OCI-LY7 (cell line): ENCODE measurements around the gene IMMP2L. TPM values are rescaled to one million over a fixed set of nuclear protein-coding genes. Genes with fewer than 3 reads are reported as not detected.

Experiments used
- BruUV-seq: library from RNA; stranded (reverse); fragments of 400-500 nt; replicated peaks from 2 replicates; lab custom pipeline; 2021; lab: Mats Ljungman, UMichigan
- CTCF ChIA-PET: fragments of 300-600 bp; sonication (Branson Sonifier 250); formaldehyde crosslinking; loops from one replicate; lab custom pipeline; 2022; ENCODE audit warnings: antibody characterized with exemption; ENCODE audit not compliant: unreplicated experiment; lab: Charles Lee
- POLR2A ChIA-PET: fragments of 300-600 bp; sonication (Branson Sonifier 250); formaldehyde crosslinking; loops from one replicate; lab custom pipeline; 2022; ENCODE audit warnings: antibody characterized with exemption; lab: Charles Lee
- DNase-seq: peaks from one replicate; pipeline ENCODE4 v3.0.0-alpha.2; 2015; ENCODE audit warnings: low spot score
- H2AFZ ChIP-seq: fragments of 200-600 bp; sonication (generic), shearing (Covaris generic); 2 replicates; pipeline ENCODE4 v1.6.1; 2014; ENCODE audit warnings: mild to moderate bottlenecking, antibody characterized with exemption, low read length, moderate library complexity
- H3K27ac ChIP-seq: fragments of 200-600 bp; sonication (generic); 2 replicates; pipeline ENCODE4 v1.5.1; 2014; ENCODE audit warnings: mixed run types, low read depth, mild to moderate bottlenecking, moderate library complexity, low read length, inconsistent platforms; ENCODE audit not compliant: poor library complexity, severe bottlenecking
- H3K36me3 ChIP-seq: fragments of 200-600 bp; sonication (generic); 2 replicates; pipeline ENCODE4 v1.6.1; 2014; ENCODE audit warnings: mild to moderate bottlenecking, antibody characterized with exemption, low read length, moderate library complexity, mixed read lengths; ENCODE audit not compliant: insufficient read depth
- H3K4me1 ChIP-seq: fragments of 200-600 bp; sonication (generic); 2 replicates; pipeline ENCODE4 v1.5.1; 2014; ENCODE audit warnings: mild to moderate bottlenecking, low read length; ENCODE audit not compliant: insufficient read depth, poor library complexity, severe bottlenecking
- H3K4me2 ChIP-seq: fragments of 200-600 bp; sonication (generic); 2 replicates; pipeline ENCODE4 v1.6.1; 2014; ENCODE audit warnings: mild to moderate bottlenecking, low read length
- H3K4me3 ChIP-seq: fragments of 200-600 bp; sonication (generic); 2 replicates; pipeline ENCODE4 v1.5.1; 2014; ENCODE audit warnings: mild to moderate bottlenecking, low read depth, low read length; ENCODE audit not compliant: poor library complexity, severe bottlenecking
- H3K79me2 ChIP-seq: fragments of 200-600 bp; sonication (generic); 2 replicates; pipeline ENCODE4 v1.6.1; 2016; ENCODE audit warnings: low read depth, mild to moderate bottlenecking, low read length, moderate library complexity, mixed read lengths; ENCODE audit not compliant: insufficient read depth
- H3K9me2 ChIP-seq: fragments of 200-600 bp; sonication (generic); 2 replicates; pipeline ENCODE4 v1.6.1; 2016; ENCODE audit warnings: mild to moderate bottlenecking, low read length, mixed read lengths; ENCODE audit not compliant: insufficient read depth
- H3K9me3 ChIP-seq: fragments of 200-600 bp; sonication (generic); 2 replicates; pipeline ENCODE4 v1.6.1; 2014; ENCODE audit warnings: mild to moderate bottlenecking, mixed run types, low read length, mixed read lengths
- H4K20me1 ChIP-seq: fragments of 200-600 bp; sonication (generic); 2 replicates; pipeline ENCODE4 v1.6.1; 2014; ENCODE audit warnings: mild to moderate bottlenecking, antibody characterized with exemption, low read length, moderate library complexity, mixed read lengths; ENCODE audit not compliant: insufficient read depth
- CTCF ChIP-seq: fragments of 200-600 bp; sonication (generic); conservative IDR thresholded peaks from 2 replicates; pipeline ENCODE4 v1.5.1; 2014; ENCODE audit warnings: mild to moderate bottlenecking, antibody characterized with exemption, low read length, moderate library complexity, mixed read lengths
- EZH2phosphoT487 ChIP-seq: fragments of 200-600 bp; sonication (generic); IDR thresholded peaks from 2 replicates; pipeline ENCODE4 v1.6.1; 2018; ENCODE audit warnings: low read depth, borderline replicate concordance, mild to moderate bottlenecking, mixed run types, antibody characterized with exemption, low read length, moderate library complexity, mixed read lengths
- intact Hi-C: fragments of 100-400 bp; cut with micrococcal nuclease; formaldehyde crosslinking; loops from one replicate; pipeline ENCODE4 v1.10.0; 2022; ENCODE audit not compliant: unreplicated experiment
- total RNA-seq, 2 experiments: library from RNA; depleted of rRNA in 1 of 2; stranded (reverse); fragments of >200 nt in 1 of 2; shearing (Covaris generic) in 1 of 2; gene quantifications; 2 replicates each; pipeline ENCODE4 v1.2.3, GENCODE V29; 2014 to 2022

The IMMP2L gene
- total RNA-seq, 2 experiments from 2014 or later: 8.0 to 25.4 TPM

GRCh38 chr7:111429781-111430180 lies 132.5 kb downstream of the IMMP2L start:
- Histone ChIP-seq H3K4me2 (no peak overlapping the region), H3K36me3 (no peaks in the 10 kb centered on the region), H2AFZ (no peak overlapping the region), H3K79me2 (no peaks in the 10 kb centered on the region), H3K9me2 (no peaks in the 10 kb centered on the region), H3K27ac (no peak overlapping the region), H3K4me3 (no peak overlapping the region), H4K20me1 (no peaks in the 10 kb centered on the region), H3K9me3 (no peaks in the 10 kb centered on the region), H3K4me1 (no peaks in the 10 kb centered on the region)
- DNase-seq: no peak
- TF ChIP-seq CTCF (no peak), EZH2phosphoT487 (no peak)
- BruUV-seq: no TSS peak
- CTCF ChIA-PET: no interaction called here
- POLR2A ChIA-PET: interaction anchor here (0.6 to 1.4 kb wide), 3 partner anchors 12 to 108 kb away, joined by 3 to 4 read pairs (median 3); no protein-coding TSS in a partner anchor
- intact Hi-C loops: no loop called here

- TF ChIP-seq CTCF (no peak), EZH2phosphoT487 (no peak)
- no peaks in the 10 kb centered on the region for H3K36me3 ChIP-seq
- intact Hi-C loops: no loop called here
Measured at GRCh38 chr7:111424768-111425167, 137.5 kb downstream of the IMMP2L start.

GRCh38 chr7:111414374-111414773 lies 147.9 kb downstream of the IMMP2L start:
- H2AFZ ChIP-seq: no peak overlapping the region
- TF ChIP-seq CTCF: no peak
- no peak for TF ChIP-seq EZH2phosphoT487

More at GRCh38 chr7:111424768-111425167, 137.5 kb downstream of the IMMP2L start:
- ChIA-PET POLR2A (interaction anchor here (0.6 kb wide), 1 partner anchor 1477 kb away, joined by 3 read pairs; no protein-coding TSS in a partner anchor), CTCF (no interaction called here)
- Histone ChIP-seq H3K9me2 (no peaks in the 10 kb centered on the region), H3K4me1 (no peaks in the 10 kb centered on the region), H3K4me3 (no peak overlapping the region), H4K20me1 (no peaks in the 10 kb centered on the region), H3K27ac (no peak overlapping the region), H3K4me2 (no peak overlapping the region), H3K9me3 (no peaks in the 10 kb centered on the region), H3K79me2 (no peaks in the 10 kb centered on the region), H2AFZ (no peak overlapping the region)
- DNase-seq: no peak
- no TSS peak for BruUV-seq

More at GRCh38 chr7:111414374-111414773, 147.9 kb downstream of the IMMP2L start:
- no peaks in the 10 kb centered on the region for H3K9me2 ChIP-seq
- POLR2A ChIA-PET: interaction anchor here (1.1 kb wide), 1 partner anchor 13 kb away, joined by 3 read pairs; no protein-coding TSS in a partner anchor
- no peaks in the 10 kb centered on the region for H3K9me3 ChIP-seq
- H4K20me1 ChIP-seq: no peaks in the 10 kb centered on the region
- intact Hi-C loops: no loop called here
- no peak for DNase-seq
- CTCF ChIA-PET: no interaction called here
- H3K36me3 ChIP-seq: no peaks in the 10 kb centered on the region
- no peak overlapping the region for H3K27ac ChIP-seq
- no peak overlapping the region for H3K4me3 ChIP-seq
- no peak overlapping the region for H3K4me2 ChIP-seq
- no peaks in the 10 kb centered on the region for H3K4me1 ChIP-seq
- BruUV-seq: no TSS peak
- H3K79me2 ChIP-seq: no peaks in the 10 kb centered on the region
